ENCODE data around the gene SORBS1.

The SORBS1 gene

DNA sequence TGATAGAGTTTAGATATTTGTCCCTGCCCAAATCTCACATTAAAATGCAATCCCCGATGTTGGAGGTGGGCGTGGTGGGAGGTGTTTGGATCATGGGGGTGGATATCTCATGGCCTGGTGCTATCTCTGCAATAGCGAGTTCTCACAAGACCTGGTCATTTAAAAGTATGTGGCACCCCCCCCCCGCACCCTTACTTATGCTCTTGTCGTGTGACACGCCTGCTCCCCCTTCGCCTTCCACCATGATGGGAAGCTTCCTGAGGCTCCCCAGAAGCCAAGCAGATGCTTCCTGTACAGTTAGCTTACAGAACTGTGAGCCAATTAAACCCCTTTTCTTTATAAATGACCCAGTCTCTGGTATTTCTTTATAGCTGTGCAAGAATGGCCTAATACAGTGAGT lies 118.8 kb downstream of the SORBS1 start:
- no peak for DNase-seq (ENCODE audit: extremely low read depth in 1 of 2, low read depth in 1 of 2)

DNA sequence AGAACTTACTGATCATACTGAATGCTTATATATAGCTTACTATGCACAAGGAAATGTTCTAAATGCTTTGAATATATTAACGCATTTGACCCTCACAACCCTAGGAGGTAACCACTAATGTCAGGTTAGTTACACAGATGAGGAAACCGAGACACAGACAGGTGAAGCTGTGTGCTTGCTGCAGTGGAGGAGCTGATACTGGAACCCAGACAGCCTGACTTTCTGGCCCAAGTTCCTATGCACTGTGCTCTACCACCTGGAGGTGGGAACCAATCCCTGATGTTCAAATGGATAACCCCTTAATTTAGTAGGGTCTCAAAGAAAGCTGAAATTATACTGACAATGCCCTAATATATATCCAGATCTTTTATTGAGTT lies 119.6 kb downstream of the SORBS1 start:
- no peak for DNase-seq (ENCODE audit: extremely low read depth in 1 of 2, low read depth in 1 of 2)

DNA sequence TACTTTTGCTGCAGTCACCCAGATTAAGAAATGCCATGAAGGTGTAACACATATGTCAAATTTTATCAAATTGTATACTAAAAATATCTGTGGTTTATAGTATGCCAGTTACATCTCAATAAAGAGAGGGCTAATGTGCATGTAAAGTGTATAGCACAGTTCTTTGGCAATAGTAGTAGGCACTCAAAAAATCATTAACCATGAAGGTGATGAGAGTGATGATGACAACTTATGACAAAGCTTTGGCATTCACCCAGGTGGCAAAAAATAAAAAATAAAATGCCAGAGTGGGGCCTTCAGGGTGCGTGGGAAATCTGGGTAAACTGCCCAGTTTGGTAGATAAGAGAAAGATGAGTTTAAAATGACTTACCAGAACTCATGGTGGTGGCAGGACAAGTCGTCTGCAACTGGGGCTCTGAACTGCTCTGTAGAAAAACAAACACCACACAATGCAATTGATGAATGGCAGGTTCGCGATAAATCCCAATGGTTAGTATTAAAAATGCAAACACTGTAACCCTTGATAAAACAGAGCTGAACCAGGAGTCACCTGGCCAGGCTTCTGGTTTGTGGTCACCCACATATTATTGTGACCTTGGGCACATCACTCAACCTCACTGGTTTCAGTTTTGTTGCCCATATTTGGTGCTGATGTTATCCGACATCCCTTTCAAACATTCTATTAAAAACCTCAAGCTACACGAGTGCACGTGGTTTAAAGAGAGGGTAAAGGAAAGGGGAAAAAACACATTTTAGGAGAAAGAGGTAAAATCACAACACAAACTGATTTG lies 120.2 kb downstream of the SORBS1 start:
- DNase-seq (ENCODE audit: extremely low read depth in 1 of 2, low read depth in 1 of 2) = no peak

DNA sequence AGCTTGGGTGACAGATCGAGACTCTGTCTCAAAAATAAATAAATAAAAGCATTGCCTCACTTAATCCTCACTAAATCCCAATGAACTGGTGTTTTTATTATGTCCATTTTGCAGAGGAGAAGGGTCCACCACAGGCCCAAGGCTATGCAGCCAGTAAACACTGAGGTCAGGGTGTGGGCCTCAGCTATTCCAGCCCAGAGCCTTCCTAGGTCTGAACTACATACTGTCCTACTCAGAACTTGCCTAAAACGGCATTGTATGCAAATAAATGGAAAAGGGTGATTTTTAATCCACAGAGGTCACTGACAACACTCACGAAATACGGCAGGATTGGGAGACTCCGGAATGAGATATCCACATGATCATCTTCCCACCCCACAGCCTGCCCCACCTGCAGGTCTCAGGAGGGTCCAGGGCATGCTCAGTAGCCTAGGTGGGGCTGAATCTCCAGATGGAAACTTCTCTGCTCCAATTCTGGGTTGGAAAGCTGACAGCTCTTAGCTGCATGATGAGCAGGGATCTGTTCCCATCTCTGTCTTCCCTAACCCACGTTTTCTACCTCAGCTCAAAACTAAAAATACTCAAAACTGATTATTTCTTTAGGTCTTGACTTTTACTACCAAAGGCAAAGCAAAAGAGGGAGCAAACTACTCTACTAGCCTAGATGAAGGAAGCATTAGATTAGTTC lies 121.0 kb downstream of the SORBS1 start:
- no peak for DNase-seq (ENCODE audit: extremely low read depth in 1 of 2, low read depth in 1 of 2)

DNA sequence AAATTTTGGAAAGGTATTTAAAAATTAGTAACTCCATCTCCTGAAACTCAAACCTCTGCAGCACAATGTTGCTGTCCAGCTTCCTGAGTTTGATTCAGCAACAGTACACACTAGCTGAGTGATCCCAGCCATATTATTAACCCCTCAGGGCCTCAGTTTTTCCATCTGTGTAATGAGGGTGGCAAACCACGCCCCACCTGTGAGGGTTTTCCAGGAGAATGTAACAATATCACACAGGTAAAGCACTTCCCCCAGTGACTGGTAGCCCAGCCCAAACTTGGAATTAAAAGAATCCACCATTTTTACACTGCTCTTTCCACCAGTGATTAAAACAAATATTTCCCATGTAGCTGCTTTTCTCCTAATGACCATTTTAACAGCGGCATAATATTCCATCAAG lies 122.4 kb downstream of the SORBS1 start:
- no peak for DNase-seq (ENCODE audit: extremely low read depth in 1 of 2, low read depth in 1 of 2)

DNA sequence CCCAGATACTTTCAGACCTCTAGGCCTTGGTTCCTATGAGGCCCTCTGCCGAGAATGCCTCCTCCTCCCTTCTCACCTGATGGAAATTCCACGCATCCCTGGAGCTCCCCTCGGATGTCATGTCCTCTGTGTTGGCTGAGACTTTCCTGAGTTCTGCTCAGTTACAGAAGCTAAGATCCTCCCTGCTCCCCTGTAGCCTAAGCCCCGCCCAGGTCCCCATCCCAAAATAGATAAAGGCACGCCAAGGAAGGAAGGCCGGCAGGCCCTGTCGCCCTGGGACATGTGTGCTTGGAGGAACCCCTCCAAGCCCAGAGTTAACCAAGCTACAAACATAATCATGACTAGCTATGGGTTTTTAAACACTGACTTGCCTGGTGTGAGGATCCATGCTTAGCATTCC lies 123.5 kb downstream of the SORBS1 start:
- no peak for DNase-seq (ENCODE audit: extremely low read depth in 1 of 2, low read depth in 1 of 2)

DNA sequence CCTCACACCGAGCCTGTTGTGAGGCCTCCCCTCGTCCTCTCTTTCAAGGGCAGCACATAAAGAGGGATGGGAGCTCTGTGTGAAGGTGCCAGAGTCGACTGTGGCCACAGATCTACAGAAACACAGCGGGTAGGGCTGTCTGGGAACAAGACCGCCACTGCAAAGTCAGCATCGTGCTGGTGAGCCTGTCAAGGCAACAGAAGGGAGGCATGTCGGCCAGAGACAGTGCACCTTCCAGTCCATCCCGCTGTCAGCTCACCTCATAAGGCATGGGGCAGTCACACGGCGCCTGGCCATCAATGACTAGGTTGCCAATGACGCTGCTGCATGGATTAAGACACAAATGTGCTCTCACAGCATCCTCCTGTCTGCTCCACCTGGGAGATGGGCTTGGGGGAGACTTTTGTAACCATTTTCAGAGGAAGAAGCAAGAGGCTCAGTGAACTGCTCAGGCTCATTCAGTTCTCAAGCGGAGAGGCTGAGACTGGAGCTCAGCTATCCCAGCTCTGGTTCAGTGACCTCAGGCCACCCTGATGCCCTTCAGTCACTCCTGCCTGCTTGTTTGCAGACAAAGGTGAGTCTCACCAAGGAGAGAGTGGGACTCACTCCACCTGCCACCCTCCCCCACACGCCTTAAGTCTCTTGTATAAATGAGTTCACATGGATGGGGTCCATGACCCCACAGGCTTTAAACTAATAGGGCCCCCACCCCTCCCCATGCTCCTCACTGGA lies 125.5 kb downstream of the SORBS1 start:
- no peak for DNase-seq (ENCODE audit: extremely low read depth in 1 of 2, low read depth in 1 of 2)

DNA sequence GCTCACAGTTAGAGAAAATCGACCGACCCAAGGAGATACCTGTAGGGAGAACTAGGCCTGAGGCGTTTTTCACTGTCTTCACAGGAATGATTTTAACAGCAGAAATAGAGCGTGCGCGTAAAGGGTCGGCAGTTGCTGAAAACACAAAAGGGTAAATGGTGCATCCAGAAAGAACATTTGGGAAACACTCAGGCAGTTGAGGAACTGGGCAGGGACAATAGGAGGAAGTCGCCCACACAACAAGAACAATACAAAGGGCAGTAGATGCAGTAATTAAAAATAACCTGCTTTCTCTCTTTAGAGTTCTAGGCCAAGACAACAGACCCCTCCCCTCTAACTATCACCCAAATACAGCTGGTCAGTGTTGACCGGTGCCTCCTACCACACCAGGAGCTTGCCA lies 126.6 kb downstream of the SORBS1 start:
- no peak for DNase-seq (ENCODE audit: extremely low read depth in 1 of 2, low read depth in 1 of 2)

DNA sequence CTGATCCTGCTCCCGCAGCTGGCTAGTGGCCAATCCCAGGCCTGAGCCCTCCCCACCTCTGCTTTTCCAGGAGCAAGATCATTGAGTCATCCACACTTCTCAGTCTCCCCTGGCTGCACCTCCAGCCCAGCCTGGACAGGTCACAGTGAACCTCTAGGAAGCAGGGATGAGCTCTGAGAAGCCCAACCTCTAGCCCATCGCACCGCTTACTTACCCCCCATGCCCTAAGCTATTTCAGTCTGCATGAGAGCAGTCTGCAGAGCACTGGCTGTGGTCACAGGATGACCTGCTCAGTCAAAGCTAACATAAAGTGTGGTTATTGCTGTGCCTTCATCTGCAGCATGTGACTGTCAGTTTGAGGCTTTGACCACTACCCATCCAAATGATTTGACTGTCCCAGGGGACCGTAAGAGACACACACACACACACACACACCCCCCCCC lies 129.2 kb downstream of the SORBS1 start:
- no peak for DNase-seq (ENCODE audit: extremely low read depth in 1 of 2, low read depth in 1 of 2)

DNA sequence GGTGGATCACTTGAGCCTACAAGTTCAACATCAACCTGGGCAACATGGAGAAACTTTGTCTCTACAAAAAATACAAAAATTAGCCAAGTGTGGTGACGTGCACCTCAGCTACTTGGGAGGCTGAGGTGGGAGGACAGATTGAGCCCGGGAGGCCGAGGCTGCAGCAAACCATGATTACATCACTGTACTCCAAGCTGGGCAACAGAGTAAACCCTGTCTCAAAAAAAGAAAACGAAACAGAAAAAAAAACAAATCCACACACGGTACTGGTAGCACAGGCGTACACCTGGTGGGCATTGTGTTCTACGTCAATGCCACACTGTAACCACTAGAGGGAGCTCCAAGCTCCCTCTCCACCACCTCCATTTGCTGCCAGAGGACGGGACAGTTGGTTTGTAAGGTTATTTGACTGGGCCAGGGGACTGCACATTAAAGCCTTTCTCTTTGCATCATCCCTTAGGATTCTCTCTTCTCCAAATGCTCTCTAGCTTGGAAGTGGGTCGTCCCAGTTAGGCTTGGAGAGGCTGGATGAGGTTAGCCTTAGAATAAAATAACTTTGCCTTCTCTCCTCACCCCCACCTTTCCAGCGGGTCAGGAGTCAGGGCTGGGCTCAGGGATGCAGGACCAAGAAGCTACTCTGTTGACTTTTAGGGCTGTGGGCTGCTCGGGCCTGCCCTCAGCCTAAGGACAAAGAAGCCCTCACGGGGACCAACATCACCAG lies 130.8 kb downstream of the SORBS1 start:
- DNase-seq (ENCODE audit: extremely low read depth in 1 of 2, low read depth in 1 of 2) = no peak

DNA sequence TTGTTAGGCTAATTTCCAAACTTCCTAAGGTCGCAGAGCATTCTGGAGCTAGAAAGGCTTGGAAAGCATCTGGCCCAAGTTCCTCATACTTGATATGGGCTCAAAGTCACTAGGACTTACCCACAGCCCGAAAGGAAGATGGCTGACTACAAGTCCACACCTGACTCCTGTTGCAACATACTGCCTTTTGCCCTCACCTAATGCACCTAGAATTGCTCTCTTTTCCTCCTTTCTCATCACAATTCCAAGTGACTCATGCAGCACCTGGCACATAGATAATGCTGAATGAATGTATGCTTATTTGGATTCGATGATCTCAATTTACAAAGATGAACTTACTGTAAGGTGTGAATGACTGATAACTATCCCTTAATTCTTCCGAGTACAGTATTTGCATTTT lies 131.5 kb downstream of the SORBS1 start:
- no peak for DNase-seq (ENCODE audit: extremely low read depth in 1 of 2, low read depth in 1 of 2)

DNA sequence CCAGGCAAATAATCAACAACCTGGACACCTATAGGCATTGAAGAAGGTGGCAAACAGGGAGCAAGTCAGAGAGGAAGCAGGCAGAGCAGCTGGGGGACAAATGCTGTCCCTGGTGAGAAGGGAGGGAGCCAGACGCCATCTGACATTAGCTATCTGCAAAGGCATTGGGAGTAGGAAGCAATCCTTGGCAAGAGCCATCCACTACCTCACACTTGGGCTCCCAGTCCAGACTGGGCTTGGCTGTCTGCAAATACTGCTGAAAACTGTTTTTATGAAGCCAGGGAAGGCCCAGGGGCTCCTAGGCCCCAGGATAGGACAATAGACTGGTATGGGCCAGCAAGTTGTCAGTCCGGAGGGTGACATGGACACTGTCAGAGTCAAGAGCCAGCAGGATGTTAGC lies 132.5 kb downstream of the SORBS1 start:
- no peak for DNase-seq (ENCODE audit: extremely low read depth in 1 of 2, low read depth in 1 of 2)

DNA sequence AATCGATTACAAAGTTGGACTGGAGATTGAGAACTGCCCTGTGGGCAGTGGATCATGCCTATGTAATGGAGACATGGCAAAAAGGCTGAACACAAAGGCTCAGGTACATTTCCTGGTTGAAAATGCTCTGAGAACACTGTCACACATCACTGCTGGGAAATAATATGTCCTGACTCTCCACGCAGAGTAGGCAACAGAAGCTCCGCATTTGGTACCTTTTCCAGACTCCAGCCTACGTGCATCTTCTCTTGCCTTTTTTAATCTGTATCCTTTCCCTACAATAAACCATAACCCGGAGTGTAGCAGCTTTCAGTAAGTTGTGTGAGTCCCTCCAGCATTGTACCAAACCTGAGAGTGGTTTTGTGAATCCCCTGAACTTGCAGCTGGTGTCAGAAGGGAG lies 134.7 kb downstream of the SORBS1 start:
- DNase-seq (ENCODE audit: extremely low read depth in 1 of 2, low read depth in 1 of 2) = no peak

DNA sequence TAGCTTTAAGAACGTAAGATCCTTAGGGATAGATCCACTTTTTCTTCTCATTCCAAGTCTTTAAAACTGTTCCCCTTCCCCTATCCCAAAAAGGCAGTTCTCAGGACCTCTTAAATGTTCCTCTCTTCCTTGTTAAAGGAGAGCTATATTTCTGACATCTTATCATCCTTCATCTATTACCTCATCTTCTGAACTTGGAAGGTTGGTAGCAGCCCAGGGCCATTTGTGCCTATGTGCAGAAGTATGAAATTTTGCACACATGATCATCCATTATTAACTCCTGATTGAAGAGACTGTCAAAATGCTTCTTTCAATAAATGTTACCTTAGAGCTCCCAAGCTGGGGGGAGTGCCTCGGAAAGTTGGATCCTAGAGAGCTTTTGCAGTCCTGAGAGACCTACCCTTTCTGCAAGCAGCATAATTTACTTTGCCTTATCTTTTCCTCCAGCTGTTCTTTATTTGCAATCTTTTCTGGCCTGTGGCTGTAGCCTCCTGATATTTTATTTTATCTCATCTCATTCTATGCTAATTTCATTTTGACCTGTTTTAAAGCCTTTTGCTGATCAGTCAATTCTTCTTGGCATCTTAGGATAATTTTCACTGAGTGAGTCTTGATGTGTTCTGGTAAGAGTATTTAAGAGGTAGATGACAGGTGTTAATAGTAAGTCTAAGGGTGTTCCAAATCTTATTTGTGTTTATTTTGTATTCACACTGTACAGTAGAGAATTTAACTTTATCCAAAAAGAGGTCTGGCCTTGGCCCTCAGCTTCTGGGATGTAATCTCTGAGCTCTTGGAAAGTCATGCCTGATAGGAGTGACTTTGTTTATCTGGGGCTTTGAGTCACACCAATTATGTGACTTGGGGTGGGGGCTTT lies 135.3 kb downstream of the SORBS1 start:
- no peak for DNase-seq (ENCODE audit: extremely low read depth in 1 of 2, low read depth in 1 of 2)

DNA sequence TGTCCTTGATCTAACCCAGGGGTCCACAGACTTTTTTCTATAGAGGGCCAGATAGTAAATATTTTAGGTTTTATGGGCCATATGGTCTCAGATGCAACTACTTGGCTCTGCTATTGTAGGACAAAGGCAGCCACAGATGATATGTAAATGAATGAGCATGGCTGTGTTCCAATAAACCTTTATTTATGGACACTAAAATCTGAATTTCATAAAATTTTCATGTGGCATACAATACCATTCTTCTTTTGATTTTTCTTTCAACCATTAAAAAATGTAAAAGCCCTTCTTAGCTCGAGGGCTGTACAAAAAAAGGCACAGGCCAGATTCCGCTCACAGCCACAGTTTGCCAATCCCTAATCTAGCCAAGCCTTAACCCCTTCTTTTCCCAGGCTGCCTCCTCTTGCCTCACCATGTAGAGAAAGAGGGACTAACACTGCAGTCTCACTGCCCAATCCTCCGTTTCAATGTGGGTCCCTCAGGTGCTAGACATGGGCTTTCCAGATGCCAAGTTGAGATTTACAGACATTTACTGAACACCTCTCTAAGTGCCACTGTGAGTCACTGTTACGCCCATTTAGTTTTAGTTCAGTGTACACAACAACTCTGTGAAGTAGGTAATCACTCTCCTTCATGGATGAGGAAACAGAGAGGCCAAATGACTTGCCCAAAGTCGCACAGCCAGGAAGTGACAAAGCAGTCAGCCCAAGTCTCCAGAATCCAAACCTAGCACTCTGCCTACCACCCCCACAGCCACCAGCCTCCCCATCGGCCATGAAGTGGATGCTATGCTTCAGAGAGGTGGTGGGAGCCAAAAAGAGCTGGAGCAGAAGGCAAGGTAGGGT lies 137.8 kb downstream of the SORBS1 start:
- no peak for DNase-seq (ENCODE audit: extremely low read depth in 1 of 2, low read depth in 1 of 2)

DNA sequence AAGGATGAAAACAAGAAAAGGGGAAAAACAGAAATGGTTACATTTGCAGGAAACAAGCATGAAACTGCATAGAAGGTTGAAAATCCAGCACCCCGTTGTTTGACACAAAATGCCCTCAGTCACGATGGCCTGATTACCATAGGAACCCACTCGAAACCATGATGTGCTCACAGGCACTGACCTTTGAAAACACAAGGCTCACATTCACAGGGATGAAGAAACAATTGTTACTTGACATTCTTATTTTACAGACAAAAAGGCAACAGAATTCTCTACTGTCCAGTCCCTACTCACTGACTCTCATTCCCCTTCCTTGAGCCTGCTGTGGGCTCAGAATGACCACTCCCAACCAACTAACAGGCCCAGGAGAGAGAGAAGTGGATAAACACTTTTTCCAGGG lies 138.9 kb downstream of the SORBS1 start:
- no peak for DNase-seq (ENCODE audit: extremely low read depth in 1 of 2, low read depth in 1 of 2)

DNA sequence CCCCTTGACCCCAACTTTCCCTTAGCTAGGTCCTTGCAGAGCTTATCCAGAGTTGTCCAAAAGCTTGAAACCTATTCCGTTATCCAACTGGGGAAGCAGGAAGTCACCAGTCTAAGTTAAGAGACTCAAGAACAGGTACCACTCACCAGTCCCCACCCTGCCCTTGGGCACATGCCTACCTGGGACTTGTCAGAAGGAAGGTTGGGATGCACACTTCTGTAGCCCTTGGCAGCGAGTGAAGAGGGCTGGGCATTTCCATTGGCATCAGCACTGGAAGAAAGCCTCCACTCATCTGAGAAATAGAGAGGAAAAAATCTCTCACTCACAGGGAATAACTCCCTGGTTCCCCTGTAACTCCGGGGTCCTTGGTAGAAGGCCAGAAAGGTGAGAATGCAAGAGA lies 139.4 kb downstream of the SORBS1 start:
- no peak for DNase-seq (ENCODE audit: extremely low read depth in 1 of 2, low read depth in 1 of 2)

DNA sequence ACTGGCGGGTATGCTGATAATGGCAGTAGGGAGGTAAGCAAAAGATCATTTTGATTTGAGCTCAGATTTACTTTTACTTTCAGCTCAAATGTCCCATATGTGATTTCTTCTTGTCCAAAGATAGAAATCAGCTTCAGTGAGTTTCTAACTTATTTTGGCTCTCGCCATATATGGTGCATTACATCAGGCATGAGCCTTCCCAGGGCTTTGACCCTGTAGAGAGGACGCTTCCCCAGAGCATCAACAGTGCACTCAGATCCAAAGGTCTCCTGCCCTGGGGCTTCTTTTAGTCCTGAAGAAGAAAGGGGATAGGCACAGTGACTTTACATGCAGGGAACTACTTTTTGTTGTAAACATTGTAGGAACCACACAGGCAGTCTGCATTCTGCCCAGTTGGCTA lies 141.8 kb downstream of the SORBS1 start:
- DNase-seq (ENCODE audit: extremely low read depth in 1 of 2, low read depth in 1 of 2) = no peak

DNA sequence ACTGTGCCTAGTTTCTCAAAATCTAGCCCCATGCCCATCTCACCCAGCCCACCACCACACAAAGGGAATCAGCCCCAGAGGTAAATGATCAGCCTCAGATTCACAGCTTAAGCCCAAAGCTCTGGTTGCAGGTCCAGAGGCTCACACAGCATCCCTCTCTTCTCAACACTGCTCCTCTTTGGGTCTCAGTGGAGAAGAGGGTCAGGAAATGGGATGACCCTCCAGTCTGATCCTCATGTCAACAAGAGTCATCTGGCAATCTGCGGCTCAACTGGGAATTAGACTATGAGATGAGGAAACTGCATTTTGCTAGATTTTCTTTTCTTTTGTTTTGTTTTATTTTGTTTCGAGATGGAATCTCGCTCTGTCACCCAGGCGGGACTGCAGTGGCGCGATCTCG lies 144.2 kb downstream of the SORBS1 start:
- no peak for DNase-seq (ENCODE audit: extremely low read depth in 1 of 2, low read depth in 1 of 2)
